Activated CD8-positive, alpha-beta memory T cell treated with anti-CD3 and anti-CD28 coated beads, Interleukin-2, amount 10 ng/mL, durations not matched to agents 7 days and 5 days (primary cell): Measurements from ENCODE around the gene SNRK. TPM values are rescaled to one million over a fixed set of nuclear protein-coding genes. Genes with fewer than 3 reads are reported as not detected.

Experiments used
- total RNA-seq, 2 experiments: library from RNA; stranded (reverse); gene quantifications; one replicate each; pipeline ENCODE4 v1.2.3, GENCODE V29; 2021

SNRK gene
- total RNA-seq, 2 experiments from 2014 or later = 47.7 to 57.2 TPM

Other genes starting within 250 kb of the SNRK start
- gene POMGNT2, start 180.5 kb upstream of the SNRK start, total RNA-seq = 1 to 10 TPM; 6.9 to 9.0 TPM